Cardiac fibroblast (primary cell): ENCODE data around the gene SFRP2.

Source experiments
- DNase-seq, 2 donors: peaks; one replicate each; pipeline versions ENCODE4 v3.0.0 to v3.0.0-alpha.2; 2010; ENCODE audit warnings: low read depth in 2 of 2
- H3K4me3 ChIP-seq, 2 donors: replicated peaks in 1 of 2; 1 replicate in 1 of 2; 2 replicates in 1 of 2; pipeline ENCODE4 v1.5.1; 2011; ENCODE audit warnings: low read depth in 2 of 2, low read length in 2 of 2, mild to moderate bottlenecking in 2 of 2, moderate library complexity in 1 of 2
- CTCF ChIP-seq: IDR thresholded peaks from one replicate; pipeline ENCODE4 v1.5.1; 2011; ENCODE audit warnings: low read depth, mild to moderate bottlenecking, low read length, inconsistent platforms

Gene SFRP2

GRCh38 chr4:153825691-153826090, 36.8 kb upstream of the SFRP2 start:
- TF ChIP-seq CTCF = no peak
- no peak for DNase-seq
- no peak overlapping the region for H3K4me3 ChIP-seq

GRCh38 chr4:153825126-153825525, 36.2 kb upstream of the SFRP2 start:
- no peak for TF ChIP-seq CTCF
- no peak overlapping the region for H3K4me3 ChIP-seq
- no peak for DNase-seq

- no peak for TF ChIP-seq CTCF
- DNase-seq = no peak
- H3K4me3 ChIP-seq = no peak overlapping the region
Observed at GRCh38 chr4:153824501-153824900, 35.6 kb upstream of the SFRP2 start.

- DNase-seq = no peak
- no peak for TF ChIP-seq CTCF
Observed at GRCh38 chr4:153823483-153823882, 34.6 kb upstream of the SFRP2 start.

GRCh38 chr4:153822316-153822715, 33.4 kb upstream of the SFRP2 start:
- no peak for TF ChIP-seq CTCF
- no peak overlapping the region for H3K4me3 ChIP-seq
- peak in 1 of 2 donors; percentile 63 for DNase-seq

More at GRCh38 chr4:153823483-153823882, 34.6 kb upstream of the SFRP2 start:
- H3K4me3 ChIP-seq = no peak overlapping the region

GRCh38 chr4:153817466-153817865, 28.6 kb upstream of the SFRP2 start:
- TF ChIP-seq CTCF = no peak
- H3K4me3 ChIP-seq = no peak overlapping the region
- no peak for DNase-seq

GRCh38 chr4:153816542-153816941, 27.7 kb upstream of the SFRP2 start:
- H3K4me3 ChIP-seq = no peak overlapping the region
- TF ChIP-seq CTCF = no peak
- DNase-seq = no peak
